Chondrocyte (in vitro differentiated cells): ENCODE data around the gene EFEMP1. TPM values are rescaled to one million over a fixed set of nuclear protein-coding genes. Genes with fewer than 3 reads are reported as not detected.

Experiments
- DNase-seq: peaks from one replicate; pipeline ENCODE4 v3.0.0; 2021; ENCODE audit warnings: mixed read lengths, low spot score
- H3K27ac Mint-ChIP-seq: one replicate; pipeline ENCODE4 v1.8.0; 2021; ENCODE audit warnings: mild to moderate bottlenecking, moderate library complexity, mixed read lengths; ENCODE audit not compliant: unreplicated experiment
- H3K27me3 Mint-ChIP-seq: 2 replicates; pipeline ENCODE4 v1.8.0; 2021; ENCODE audit warnings: low read depth, mixed read lengths
- H3K36me3 Mint-ChIP-seq: 2 replicates; pipeline ENCODE4 v1.8.0; 2021; ENCODE audit warnings: low read depth, mixed read lengths
- H3K4me1 Mint-ChIP-seq: 2 replicates; pipeline ENCODE4 v1.8.0; 2021; ENCODE audit warnings: low read depth, mild to moderate bottlenecking, mixed read lengths
- H3K4me3 Mint-ChIP-seq: one replicate; pipeline ENCODE4 v1.8.0; 2021; ENCODE audit warnings: mild to moderate bottlenecking, moderate library complexity, mixed read lengths; ENCODE audit not compliant: unreplicated experiment
- H3K9me3 Mint-ChIP-seq: 2 replicates; pipeline ENCODE4 v1.8.0; 2021; ENCODE audit warnings: low read depth, mixed read lengths
- total RNA-seq: library from RNA; stranded (reverse); gene quantifications from 3 replicates; pipeline ENCODE4 v1.2.1, GENCODE V29; 2021
- TF ChIP-seq, protein P1 (sequence below): fragments of 200-600 bp; sonication (generic); IDR thresholded peaks from 2 replicates; pipeline ENCODE4 v1.5.0; 2021; ENCODE audit warnings: antibody characterized with exemption, mild to moderate bottlenecking, moderate library complexity

Gene EFEMP1
- total RNA-seq, 1 donor from 2014 or later: 38.6 TPM

GRCh38 chr2:55860832-55861231, 62.8 kb downstream of the EFEMP1 start:
- H3K27ac Mint-ChIP-seq: no peak overlapping the region
- DNase-seq: no peak
- H3K9me3 Mint-ChIP-seq: peaks cover 4% of the 10 kb centered on the region
- no peak overlapping the region for H3K4me3 Mint-ChIP-seq
- peaks cover 2% of the 10 kb centered on the region for H3K27me3 Mint-ChIP-seq
- H3K36me3 Mint-ChIP-seq: no peaks in the 10 kb centered on the region
- peaks cover 42% of the 10 kb centered on the region for H3K4me1 Mint-ChIP-seq
- TF ChIP-seq, protein P1, sequence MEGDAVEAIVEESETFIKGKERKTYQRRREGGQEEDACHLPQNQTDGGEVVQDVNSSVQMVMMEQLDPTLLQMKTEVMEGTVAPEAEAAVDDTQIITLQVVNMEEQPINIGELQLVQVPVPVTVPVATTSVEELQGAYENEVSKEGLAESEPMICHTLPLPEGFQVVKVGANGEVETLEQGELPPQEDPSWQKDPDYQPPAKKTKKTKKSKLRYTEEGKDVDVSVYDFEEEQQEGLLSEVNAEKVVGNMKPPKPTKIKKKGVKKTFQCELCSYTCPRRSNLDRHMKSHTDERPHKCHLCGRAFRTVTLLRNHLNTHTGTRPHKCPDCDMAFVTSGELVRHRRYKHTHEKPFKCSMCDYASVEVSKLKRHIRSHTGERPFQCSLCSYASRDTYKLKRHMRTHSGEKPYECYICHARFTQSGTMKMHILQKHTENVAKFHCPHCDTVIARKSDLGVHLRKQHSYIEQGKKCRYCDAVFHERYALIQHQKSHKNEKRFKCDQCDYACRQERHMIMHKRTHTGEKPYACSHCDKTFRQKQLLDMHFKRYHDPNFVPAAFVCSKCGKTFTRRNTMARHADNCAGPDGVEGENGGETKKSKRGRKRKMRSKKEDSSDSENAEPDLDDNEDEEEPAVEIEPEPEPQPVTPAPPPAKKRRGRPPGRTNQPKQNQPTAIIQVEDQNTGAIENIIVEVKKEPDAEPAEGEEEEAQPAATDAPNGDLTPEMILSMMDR: no peak

- DNase-seq: no peak
- H3K27ac Mint-ChIP-seq: no peak overlapping the region
- TF ChIP-seq, protein P1: no peak
- H3K4me3 Mint-ChIP-seq: no peak overlapping the region
- H3K4me1 Mint-ChIP-seq: peaks cover 35% of the 10 kb centered on the region
- no peaks in the 10 kb centered on the region for H3K36me3 Mint-ChIP-seq
- H3K27me3 Mint-ChIP-seq: peaks cover 4% of the 10 kb centered on the region
- peaks cover 4% of the 10 kb centered on the region for H3K9me3 Mint-ChIP-seq
These were observed 63.7 kb downstream of the EFEMP1 start for GRCh38 chr2:55859875-55860274.

DNA sequence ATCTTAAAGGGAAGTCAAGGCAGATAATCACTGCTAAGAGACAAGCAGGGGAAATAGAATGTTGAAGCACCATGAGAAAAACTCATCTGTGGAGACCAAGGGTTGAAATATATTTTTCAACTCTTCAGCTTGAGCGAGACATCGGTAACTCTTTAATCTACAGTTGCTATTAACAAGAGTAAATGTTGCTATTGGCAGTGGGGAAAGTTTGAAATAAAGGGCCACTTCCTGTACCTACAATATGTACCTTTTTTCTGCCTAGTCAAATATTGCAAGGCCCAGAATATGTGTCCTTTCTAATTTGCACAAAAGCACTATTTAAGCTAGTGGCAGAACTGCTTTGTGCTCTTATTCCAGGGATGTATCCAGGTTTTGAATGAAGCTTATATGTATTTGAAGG, 65.8 kb downstream of the EFEMP1 start:
- H3K4me3 Mint-ChIP-seq: no peak overlapping the region
- H3K4me1 Mint-ChIP-seq: peaks cover 18% of the 10 kb centered on the region
- TF ChIP-seq, protein P1: no peak
- no peak overlapping the region for H3K27ac Mint-ChIP-seq
- H3K36me3 Mint-ChIP-seq: no peaks in the 10 kb centered on the region
- peaks cover 4% of the 10 kb centered on the region for H3K27me3 Mint-ChIP-seq
- peaks cover 3% of the 10 kb centered on the region for H3K9me3 Mint-ChIP-seq
- DNase-seq: no peak

GRCh38 chr2:55856936-55857335, 66.6 kb downstream of the EFEMP1 start:
- no peak overlapping the region for H3K4me3 Mint-ChIP-seq
- no peaks in the 10 kb centered on the region for H3K36me3 Mint-ChIP-seq
- TF ChIP-seq, protein P1: no peak
- H3K9me3 Mint-ChIP-seq: peaks cover 2% of the 10 kb centered on the region
- peaks cover 11% of the 10 kb centered on the region for H3K27me3 Mint-ChIP-seq
- no peak overlapping the region for H3K27ac Mint-ChIP-seq
- H3K4me1 Mint-ChIP-seq: peaks cover 10% of the 10 kb centered on the region
- no peak for DNase-seq

DNA sequence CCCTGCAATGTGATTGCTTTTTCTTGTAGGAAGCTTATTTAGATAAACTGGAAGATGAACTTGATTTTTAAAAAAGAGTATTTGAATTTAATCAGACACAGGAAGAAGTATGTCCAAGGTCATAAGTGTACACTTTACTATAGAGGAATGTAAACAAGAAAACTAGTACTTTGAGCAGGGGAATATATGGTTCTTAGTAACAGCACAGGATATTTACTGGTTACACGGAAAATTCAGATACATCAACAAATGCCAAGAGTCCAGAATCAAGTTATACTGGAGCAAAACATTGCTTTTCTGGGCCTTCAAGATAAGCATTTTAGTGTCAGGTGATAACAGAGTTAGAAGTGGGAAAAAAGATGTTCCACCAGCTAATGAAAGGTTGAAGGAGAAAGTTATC, 75.5 kb downstream of the EFEMP1 start:
- Mint-ChIP-seq H3K36me3 (no peaks in the 10 kb centered on the region), H3K4me3 (no peak overlapping the region), H3K9me3 (no peaks in the 10 kb centered on the region), H3K4me1 (peaks cover 2% of the 10 kb centered on the region), H3K27me3 (peaks cover 18% of the 10 kb centered on the region), H3K27ac (no peak overlapping the region)
- DNase-seq: no peak
- TF ChIP-seq, protein P1: no peak
